Ectodermal cell (in vitro differentiated cells): ENCODE results near the gene CT47C1.

Experiments used
- H3K27ac ChIP-seq: 2 replicates; pipeline ENCODE4 v1.7.0; 2013; ENCODE audit warnings: mild to moderate bottlenecking, low read depth, low read length; ENCODE audit not compliant: insufficient read depth, poor library complexity, severe bottlenecking
- H3K27me3 ChIP-seq: 2 replicates; pipeline ENCODE4 v1.7.0; 2013; ENCODE audit warnings: mild to moderate bottlenecking, low read length; ENCODE audit not compliant: insufficient read depth, control insufficient read depth, poor library complexity, severe bottlenecking
- H3K36me3 ChIP-seq: one replicate; pipeline ENCODE4 v1.7.0; 2013; ENCODE audit warnings: low read length; ENCODE audit not compliant: control insufficient read depth, insufficient read depth
- H3K4me1 ChIP-seq: one replicate; pipeline ENCODE4 v1.7.0; 2013; ENCODE audit warnings: low read length; ENCODE audit not compliant: control insufficient read depth, insufficient read depth
- H3K4me3 ChIP-seq: 2 replicates; pipeline ENCODE4 v1.7.0; 2013; ENCODE audit warnings: low read depth, low read length, control low read depth; ENCODE audit not compliant: insufficient read depth
- H3K9me3 ChIP-seq: 2 replicates; pipeline ENCODE4 v1.7.0; 2013; ENCODE audit warnings: mild to moderate bottlenecking, low read length, moderate library complexity; ENCODE audit not compliant: control insufficient read depth
- WGBS, 2 experiments: methylation state at CpG; one replicate each; pipeline ENCODE4 v1.1.7; 2013; ENCODE audit warnings: missing lambda C conversion rate in 2 of 2; 5-methylcytosine and 5-hydroxymethylcytosine counted together

CT47C1 gene

DNA sequence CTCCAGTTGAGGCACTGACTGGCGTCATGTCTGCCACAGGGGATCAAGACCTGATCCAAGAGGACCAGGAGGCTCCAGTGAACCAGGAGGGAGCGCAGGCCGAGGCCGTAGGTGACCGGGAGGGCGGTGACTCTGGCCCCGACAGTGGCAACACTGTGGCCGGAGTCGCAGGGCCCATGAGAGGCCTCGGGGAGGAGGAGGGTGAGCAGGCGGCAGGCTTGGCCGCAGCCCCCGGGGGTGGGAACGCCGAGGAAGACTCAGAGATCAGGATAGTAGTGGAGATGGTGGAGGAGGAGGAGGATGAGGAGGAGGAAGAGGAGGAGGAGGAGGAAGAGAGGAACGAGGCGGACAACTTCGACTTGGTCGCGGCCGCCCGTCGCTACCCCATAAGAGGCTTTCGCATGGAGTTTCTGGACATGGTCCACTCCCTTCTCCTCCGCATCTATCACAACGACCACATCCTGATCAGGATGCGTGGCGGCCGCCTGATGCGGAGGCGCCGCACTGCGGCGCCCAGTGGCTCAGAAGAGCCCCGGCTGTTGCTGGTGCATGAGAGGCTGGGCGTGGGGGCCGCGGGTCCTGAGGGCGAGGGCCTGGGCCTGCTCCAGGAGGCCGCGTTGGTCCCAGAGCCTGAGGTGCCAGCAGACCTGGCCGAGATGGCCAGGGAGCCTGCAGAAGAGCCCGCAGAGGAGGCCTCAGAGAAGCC lies 560 bp downstream of the CT47C1 start:
- Histone ChIP-seq H3K4me3 (no peak overlapping the region), H3K36me3 (no peaks in the 10 kb centered on the region), H3K27ac (no peak overlapping the region), H3K4me1 (no peaks in the 10 kb centered on the region), H3K27me3 (no peaks in the 10 kb centered on the region), H3K9me3 (no peaks in the 10 kb centered on the region)
- WGBS, 2 experiments = 96 to 97% methylated on average over 43 of the region's 43 CpGs

DNA sequence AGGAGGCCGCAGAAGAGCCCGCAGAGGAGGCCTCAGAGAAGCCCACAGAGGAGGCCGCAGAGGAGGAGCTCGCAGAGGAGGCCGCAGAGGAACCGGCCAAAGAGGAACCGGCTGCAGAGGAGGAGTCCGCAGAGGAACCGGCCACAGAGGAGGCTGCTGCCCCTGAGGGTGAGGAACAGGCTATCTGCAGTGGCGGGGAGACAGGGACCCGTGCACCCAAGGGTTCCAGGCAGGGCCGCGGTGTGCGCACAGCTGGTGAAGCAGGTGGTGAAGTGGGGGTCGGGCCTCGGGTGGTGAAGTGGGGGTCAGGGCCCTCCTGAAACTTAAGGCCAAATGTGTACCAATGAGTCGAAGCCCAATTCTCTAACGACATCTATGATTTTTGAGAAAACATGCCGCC lies 1.1 kb downstream of the CT47C1 start:
- 92 to 93% methylated on average over 19 of the region's 19 CpGs for WGBS, 2 experiments
- Histone ChIP-seq H3K9me3 (no peaks in the 10 kb centered on the region), H3K4me3 (no peak overlapping the region), H3K27ac (no peak overlapping the region), H3K36me3 (no peaks in the 10 kb centered on the region), H3K4me1 (no peaks in the 10 kb centered on the region), H3K27me3 (no peaks in the 10 kb centered on the region)

DNA sequence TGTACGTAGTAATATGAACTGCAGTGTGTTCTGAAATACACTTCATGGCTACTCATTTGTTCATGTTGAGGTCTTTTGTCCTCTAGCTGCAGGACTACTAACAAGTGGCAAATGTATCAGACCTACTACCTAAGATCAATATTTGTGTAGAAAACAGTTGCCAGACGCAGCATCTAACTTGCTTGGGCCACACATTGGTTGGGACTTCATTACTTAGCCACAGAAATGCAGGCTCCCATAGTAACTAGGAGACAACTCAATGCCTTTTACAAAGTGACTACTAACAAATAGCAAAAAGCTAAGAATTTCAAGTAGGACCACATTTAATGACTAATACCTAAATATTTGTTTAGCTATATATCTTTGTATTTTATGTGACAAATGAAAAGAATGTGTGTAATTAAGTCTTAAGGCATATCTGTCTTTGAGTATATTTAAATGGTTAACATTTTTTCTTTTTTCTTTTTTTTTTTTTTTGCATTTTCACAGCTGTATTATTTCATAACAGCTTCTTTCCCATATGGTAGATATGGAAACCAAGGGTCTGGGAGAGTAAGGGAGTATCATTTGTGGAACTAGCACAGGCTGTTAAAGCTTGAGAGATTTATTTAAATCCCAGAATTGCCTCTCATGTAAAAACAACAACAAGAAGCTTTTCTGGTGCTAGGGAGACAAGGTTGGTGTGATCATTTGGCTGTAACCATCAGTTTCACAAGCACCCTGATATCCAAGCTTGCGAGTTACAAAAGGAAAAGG lies 2.7 kb downstream of the CT47C1 start:
- 85 to 96% methylated on average over 1 to 3 of the region's 3 CpGs for WGBS, 2 experiments

DNA sequence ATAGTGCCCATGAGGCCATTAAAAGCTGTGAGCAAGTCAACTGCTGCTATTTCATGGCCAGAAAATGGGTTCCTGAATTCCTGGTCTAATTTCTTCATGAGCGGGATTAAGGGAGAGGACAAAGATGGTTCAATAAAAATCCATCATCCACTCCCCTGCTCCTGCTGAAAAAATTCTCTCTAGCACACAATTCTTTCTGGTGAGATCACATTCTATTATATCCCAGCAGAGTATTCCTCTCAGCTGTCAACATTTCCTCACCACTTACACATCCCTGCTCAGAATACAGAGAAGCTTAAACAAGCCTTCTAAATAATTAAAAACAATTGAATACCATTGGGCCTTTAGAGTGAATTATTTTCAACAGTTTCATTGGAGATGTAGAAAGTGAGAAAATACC lies 9.5 kb downstream of the CT47C1 start:
- 80 to 100% methylated on average over 1 of the region's 1 CpG for WGBS, 2 experiments
- no peaks in the 10 kb centered on the region for H3K9me3 ChIP-seq

More for the DNA sequence above, 2.7 kb downstream of the CT47C1 start:
- no peaks in the 10 kb centered on the region for H3K4me1 ChIP-seq
- H3K27ac ChIP-seq = no peak overlapping the region
- no peaks in the 10 kb centered on the region for H3K9me3 ChIP-seq
- H3K36me3 ChIP-seq = no peaks in the 10 kb centered on the region
- no peaks in the 10 kb centered on the region for H3K27me3 ChIP-seq
- H3K4me3 ChIP-seq = no peak overlapping the region

DNA sequence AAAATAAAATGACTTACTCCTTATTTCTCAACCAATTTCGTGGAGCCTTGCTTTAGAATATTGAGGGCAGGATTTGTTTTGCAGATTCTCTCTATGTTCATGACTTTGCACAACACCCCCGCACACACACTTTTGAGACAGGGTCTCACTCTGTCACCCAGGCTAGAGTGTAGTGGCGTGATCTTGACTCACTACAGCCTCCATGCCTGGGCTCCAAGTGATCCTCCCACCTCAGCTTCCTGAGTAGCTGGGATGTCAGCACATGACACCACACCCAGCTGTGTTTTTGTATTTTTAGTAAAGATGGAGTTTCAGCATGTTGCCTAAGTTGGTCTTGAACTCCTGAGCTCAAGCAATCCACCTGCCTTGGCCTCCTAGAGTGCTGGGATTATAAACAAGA lies 12.0 kb downstream of the CT47C1 start:
- Histone ChIP-seq H3K4me3 (no peak overlapping the region), H3K27me3 (no peaks in the 10 kb centered on the region), H3K9me3 (no peaks in the 10 kb centered on the region), H3K27ac (no peak overlapping the region), H3K4me1 (no peaks in the 10 kb centered on the region), H3K36me3 (no peaks in the 10 kb centered on the region)
- WGBS, 2 experiments = 94 to 96% methylated on average over 3 of the region's 3 CpGs

More for the DNA sequence above, 9.5 kb downstream of the CT47C1 start:
- H3K4me3 ChIP-seq = no peak overlapping the region
- H3K4me1 ChIP-seq = no peaks in the 10 kb centered on the region
- H3K27me3 ChIP-seq = no peaks in the 10 kb centered on the region
- no peak overlapping the region for H3K27ac ChIP-seq
- H3K36me3 ChIP-seq = no peaks in the 10 kb centered on the region

DNA sequence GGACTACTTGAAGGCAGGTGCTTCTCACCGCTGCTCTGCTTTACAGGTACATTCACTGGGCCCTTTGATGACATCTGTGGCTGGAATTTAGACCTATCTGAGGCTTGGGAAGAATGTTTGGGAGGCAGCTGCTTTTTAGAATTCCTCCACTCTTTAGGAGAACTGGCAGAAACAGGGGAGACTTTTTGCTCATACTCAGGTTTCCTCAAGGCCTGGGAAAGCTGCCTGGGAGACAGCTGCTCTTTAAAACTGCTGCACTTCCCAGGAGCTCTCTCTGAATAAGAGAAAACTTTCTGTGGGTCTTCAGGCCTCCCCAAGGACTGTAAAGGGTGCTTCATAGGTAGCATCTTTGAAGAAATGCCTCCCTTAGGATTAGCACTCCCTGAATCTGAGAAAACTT lies 14.3 kb downstream of the CT47C1 start:
- Histone ChIP-seq H3K27me3 (no peaks in the 10 kb centered on the region), H3K9me3 (no peaks in the 10 kb centered on the region), H3K36me3 (no peaks in the 10 kb centered on the region), H3K4me1 (no peaks in the 10 kb centered on the region), H3K4me3 (no peak overlapping the region), H3K27ac (no peak overlapping the region)
- WGBS, 2 experiments = 88 to 89% methylated on average over 1 of the region's 1 CpG

DNA sequence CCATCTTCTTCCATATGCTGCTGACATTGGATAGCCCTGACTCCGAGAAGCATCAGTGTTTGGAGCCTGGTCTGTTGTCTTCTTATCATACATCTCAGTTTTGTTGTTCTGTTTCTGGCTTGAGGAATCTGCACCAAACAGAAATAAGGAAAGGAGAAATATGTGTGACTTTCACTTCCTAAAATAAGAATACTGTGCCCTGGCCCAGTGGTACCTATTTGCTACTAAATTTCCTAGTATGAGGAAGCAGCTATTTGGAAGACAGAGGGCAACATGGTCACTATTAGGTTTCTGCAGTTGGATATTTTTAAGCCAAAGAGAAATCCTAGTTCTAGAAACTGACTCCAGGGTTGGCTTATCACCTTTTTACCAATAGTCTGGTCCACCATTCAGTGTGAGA lies 16.8 kb downstream of the CT47C1 start:
- no peaks in the 10 kb centered on the region for H3K9me3 ChIP-seq
- no peaks in the 10 kb centered on the region for H3K27me3 ChIP-seq
- WGBS, 2 experiments = 89 to 100% methylated on average over 1 of the region's 1 CpG
- H3K27ac ChIP-seq = no peak overlapping the region
- H3K4me1 ChIP-seq = no peaks in the 10 kb centered on the region
- H3K36me3 ChIP-seq = no peaks in the 10 kb centered on the region
- no peak overlapping the region for H3K4me3 ChIP-seq

DNA sequence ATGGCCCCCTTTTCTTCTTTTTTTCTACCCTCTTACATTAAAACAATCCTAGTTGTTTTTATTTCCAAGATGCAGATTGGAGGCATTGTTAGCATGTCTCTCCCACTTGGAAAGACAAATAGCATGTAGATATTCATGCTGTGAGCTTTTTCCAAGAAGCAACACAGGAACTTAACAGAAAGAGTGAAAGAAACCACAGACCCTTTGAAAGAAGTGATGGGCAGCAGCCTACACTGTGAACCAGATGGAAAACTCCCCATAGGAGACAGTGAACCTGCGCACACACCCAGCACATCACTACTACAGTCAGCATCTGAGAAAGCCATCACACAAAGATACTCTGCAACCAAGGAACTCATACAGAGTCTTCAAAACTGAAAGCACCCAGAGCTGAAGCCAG lies 17.8 kb downstream of the CT47C1 start:
- WGBS, 2 experiments = 46 to 50% methylated on average over 1 of the region's 1 CpG
- Histone ChIP-seq H3K4me3 (no peak overlapping the region), H3K27ac (no peak overlapping the region), H3K27me3 (no peaks in the 10 kb centered on the region), H3K4me1 (no peaks in the 10 kb centered on the region), H3K36me3 (no peaks in the 10 kb centered on the region), H3K9me3 (no peaks in the 10 kb centered on the region)

DNA sequence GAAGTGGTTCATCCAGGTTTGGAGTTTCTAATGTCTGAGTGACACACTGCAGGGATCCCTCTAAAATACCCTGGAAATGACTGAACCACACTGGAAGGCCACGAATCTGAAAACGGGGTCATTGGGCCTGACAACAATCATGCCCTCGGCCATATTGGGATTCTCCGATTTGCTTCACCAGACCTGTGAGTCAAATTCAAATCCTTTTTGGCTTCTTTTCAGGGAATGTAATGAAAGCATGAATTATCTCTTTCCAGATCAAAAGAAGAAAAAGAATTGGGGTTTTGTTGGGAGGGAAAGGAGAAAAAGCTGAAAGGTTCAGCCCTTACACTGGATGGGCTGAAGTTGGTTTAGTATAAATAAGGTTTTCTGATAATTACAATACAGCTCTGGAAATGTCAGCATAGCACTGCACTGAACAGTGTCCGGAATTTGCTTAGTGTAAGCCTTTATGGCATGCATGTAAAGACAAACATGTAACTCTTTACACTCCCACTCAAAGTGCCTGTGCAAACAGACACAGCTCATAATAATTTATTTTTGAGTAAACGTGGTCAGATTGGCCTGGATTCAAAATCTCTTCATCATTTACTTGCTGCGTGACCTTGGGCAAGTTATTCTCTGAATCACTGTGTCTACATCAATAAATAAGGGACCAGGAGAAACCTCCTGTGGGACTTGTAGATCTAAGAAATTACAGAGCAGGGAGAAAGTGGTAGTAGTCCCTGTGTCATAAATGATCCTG lies 21.4 kb downstream of the CT47C1 start:
- Histone ChIP-seq H3K27ac (no peak overlapping the region), H3K9me3 (no peaks in the 10 kb centered on the region), H3K27me3 (no peaks in the 10 kb centered on the region), H3K4me3 (no peak overlapping the region), H3K36me3 (no peaks in the 10 kb centered on the region), H3K4me1 (no peaks in the 10 kb centered on the region)
- 92 to 97% methylated on average over 7 of the region's 7 CpGs for WGBS, 2 experiments

DNA sequence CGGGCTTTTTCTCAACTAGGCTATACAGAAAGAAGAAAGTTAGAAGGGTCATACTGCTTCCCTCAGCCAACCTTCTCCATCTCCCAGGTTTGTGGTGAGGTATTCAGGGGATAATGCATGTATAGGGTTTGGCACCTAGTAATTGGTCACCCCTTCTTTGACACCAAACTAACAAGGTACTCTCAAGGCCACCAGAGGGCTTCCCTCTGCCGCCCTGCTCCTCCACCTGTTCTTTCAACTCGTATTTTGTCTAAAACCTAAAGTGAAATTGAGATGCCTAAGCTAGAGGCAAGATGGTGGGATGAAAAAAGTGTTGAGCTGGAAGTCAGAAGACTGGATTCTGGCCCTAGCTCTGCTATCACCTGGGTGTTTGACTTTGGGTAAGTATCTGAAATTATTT lies 22.0 kb downstream of the CT47C1 start:
- Histone ChIP-seq H3K27ac (no peak overlapping the region), H3K9me3 (no peaks in the 10 kb centered on the region), H3K4me1 (no peaks in the 10 kb centered on the region), H3K4me3 (no peak overlapping the region), H3K36me3 (no peaks in the 10 kb centered on the region), H3K27me3 (no peaks in the 10 kb centered on the region)
- WGBS, 2 experiments = 80 to 91% methylated on average over 3 of the region's 3 CpGs
